C4-2B (cell line): ENCODE data around the gene ATG10.

Experiments used
- H3K27ac ChIP-seq: fragments of 450-650 bp; 2 replicates; pipeline ENCODE4 v1.5.1; 2017
- ZFX ChIP-seq: fragments of 450-650 bp; IDR thresholded peaks from 2 replicates; pipeline ENCODE4 v1.6.1; 2017
- TF ChIP-seq, protein P1 (sequence below): fragments of 450-650 bp; conservative IDR thresholded peaks from 2 replicates; pipeline ENCODE4 v1.5.1; 2017; ENCODE audit warnings: mild to moderate bottlenecking

ATG10 gene

DNA sequence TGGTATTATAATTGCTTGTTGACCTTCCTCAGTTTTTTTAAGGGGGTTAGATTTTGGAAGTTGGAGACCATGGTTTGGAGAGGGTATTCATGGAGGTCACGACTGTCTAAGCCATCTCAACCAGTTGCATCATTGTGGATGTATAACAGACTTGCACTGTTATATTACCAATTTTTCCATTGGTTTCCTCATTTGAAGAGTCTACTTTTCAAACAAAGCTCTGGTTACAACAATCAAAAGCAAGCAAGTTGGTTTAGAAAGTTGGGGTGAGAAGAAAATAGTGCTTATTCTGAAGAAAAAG is 203.0 kb downstream of the ATG10 start:
- no peak for TF ChIP-seq ZFX
- TF ChIP-seq, protein P1, sequence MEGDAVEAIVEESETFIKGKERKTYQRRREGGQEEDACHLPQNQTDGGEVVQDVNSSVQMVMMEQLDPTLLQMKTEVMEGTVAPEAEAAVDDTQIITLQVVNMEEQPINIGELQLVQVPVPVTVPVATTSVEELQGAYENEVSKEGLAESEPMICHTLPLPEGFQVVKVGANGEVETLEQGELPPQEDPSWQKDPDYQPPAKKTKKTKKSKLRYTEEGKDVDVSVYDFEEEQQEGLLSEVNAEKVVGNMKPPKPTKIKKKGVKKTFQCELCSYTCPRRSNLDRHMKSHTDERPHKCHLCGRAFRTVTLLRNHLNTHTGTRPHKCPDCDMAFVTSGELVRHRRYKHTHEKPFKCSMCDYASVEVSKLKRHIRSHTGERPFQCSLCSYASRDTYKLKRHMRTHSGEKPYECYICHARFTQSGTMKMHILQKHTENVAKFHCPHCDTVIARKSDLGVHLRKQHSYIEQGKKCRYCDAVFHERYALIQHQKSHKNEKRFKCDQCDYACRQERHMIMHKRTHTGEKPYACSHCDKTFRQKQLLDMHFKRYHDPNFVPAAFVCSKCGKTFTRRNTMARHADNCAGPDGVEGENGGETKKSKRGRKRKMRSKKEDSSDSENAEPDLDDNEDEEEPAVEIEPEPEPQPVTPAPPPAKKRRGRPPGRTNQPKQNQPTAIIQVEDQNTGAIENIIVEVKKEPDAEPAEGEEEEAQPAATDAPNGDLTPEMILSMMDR: peak; percentile 74
- no peak overlapping the region for H3K27ac ChIP-seq

DNA sequence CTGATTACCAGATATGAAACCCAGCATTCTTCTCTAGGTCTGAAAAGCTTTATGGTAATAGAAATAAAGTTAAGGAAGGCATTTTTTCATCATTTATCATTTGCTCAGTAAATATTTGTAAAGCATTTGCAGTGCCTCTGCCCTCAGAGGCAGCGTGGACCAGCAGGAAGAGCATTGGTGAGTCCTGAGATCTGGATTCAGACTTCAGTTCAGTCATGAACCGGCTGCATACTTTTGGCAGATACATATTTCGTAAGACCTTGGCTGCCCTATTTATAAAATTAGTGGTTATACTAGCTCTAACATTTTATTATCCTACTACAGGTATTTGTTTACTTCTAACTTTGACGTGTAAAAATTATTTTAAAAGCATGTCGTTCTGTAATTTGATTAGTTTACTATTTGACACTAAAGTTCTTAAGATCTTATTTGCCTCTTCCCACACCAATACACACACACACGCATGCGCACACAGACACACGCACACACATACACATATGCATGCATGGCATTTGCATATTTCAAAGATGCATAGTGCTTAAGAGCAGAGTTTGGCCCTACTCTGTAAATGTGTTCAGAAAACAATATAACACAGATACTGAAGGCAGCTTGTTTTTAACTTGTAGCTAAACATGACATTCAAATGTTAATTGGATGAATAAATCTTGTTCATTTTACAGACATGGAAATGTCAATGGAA is 204.4 kb downstream of the ATG10 start:
- TF ChIP-seq, protein P1: no peak

DNA sequence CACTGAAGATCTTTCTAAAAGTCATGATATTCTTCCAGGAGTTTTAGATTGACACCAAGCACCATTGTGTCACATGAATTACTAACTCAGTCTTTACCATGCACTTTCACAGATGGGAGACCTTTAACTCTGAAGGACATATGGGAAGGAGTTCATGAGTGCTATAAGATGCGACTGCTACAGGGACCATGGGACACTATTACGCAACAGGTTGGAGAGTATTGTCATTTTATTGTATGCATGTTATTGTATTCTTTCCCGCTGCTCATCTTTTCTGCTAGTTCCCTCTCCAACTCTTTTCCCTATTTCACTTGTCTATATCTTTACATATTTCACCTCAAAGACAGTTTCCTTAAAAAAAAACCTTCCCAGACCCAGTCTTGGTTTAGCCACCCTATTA is 206.6 kb downstream of the ATG10 start:
- H3K27ac ChIP-seq: no peak overlapping the region
- TF ChIP-seq, protein P1: no peak
- no peak for TF ChIP-seq ZFX

More for the DNA sequence above, 204.4 kb downstream of the ATG10 start:
- no peak overlapping the region for H3K27ac ChIP-seq

DNA sequence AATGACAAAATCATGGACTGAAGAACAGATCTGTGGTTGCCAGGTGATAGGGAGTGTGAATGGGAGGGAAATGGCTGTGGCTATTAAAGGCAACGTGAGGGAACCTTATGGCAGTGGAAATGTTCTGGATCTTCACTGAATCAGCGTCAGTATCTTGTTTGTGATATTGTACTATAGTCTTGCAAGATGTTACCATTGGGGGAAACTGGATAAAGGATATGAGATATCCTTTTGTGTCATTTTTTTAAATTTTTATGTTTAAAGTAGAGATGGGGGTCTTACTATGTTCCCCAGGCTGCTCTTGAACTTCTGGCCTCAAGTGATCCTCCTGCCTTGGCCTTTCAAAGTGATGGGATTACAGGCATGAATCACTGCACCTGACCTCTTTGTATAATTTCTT is 210.8 kb downstream of the ATG10 start:
- no peak overlapping the region for H3K27ac ChIP-seq
- TF ChIP-seq, protein P1: no peak
- no peak for TF ChIP-seq ZFX

DNA sequence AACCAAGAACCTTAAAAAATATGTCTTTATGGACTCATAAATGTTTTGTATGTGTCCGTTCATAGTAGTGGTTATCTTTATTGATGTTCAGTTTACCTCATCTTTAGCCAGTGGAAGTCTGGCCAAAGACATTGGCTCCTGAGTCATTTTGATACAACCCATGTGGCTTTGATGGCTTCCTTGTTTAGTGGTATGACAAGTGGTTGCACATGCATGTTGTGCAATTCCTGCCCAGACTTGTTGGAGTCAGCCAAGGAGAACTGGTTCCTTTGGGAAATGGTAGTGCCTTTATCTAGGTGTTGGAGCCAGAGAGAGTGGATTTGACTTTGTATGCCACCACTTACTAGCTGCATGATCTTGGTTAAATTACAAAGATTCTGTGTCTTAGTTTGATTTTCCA is 212.0 kb downstream of the ATG10 start:
- H3K27ac ChIP-seq: no peak overlapping the region
- TF ChIP-seq, protein P1: no peak
- no peak for TF ChIP-seq ZFX

DNA sequence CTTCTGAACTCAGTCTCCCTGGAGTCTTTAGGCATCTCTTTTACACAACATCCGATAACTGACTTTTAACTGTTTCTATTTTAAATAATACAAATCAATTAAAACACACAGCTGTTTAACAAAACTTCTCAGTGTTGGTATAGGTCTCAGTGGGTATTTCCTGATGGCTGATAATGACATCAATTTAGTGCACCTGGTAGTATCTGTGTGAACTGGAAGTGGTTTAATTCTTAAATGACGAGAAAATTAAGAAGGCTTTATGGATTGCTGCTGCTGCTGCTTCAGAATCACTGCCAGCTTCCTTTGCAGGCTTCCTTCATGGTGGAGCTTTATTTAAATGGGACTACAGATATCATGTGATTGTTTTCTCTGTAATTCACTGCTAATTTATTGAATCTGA is 214.0 kb downstream of the ATG10 start:
- no peak overlapping the region for H3K27ac ChIP-seq
- TF ChIP-seq ZFX: no peak
- TF ChIP-seq, protein P1: no peak

DNA sequence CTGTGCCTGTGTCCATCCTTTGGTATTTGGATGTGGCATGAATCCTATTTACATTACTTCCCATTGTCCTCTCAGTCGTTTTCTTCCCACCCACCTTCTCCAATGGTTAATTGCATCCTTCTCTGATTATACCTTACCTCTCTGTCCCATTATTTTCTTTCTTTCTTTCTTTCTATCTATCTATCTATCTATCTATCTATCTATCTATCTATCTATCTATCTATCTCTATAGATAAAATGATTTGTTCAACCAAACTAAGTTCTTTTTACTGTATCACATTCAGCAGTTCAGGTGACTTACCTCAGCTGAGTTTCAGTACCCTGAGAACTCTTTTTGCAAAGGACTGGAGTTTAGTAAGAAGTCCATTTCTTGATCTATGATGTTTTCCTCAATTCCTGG is 225.7 kb downstream of the ATG10 start:
- H3K27ac ChIP-seq: no peak overlapping the region
- TF ChIP-seq ZFX: no peak
- TF ChIP-seq, protein P1: no peak
